AG08395 (cell line): ENCODE measurements around the gene RGS16.

Source experiments
- DNase-seq: peaks from one replicate; pipeline ENCODE4 v3.0.0; 2012; ENCODE audit warnings: mixed read lengths, low spot score

Gene RGS16

DNA sequence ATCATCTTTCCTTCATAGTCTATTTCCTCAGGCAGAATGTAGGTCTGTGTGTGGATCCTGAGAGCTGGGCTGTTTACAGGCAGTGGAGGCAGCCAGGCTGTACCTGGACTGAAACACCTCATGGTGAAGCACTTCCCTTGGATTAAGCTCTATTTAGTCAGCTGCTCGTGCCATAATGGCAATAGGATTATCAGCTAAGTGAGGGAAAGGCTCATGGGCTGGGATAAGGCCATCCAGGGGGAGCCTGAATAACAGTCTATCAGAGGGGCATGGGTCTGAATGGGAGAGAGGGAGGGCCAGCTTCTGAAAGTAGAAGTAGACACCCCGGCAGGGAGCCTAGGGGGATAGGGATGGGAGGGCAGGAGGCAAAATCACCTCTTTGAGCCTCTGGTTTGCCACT lies 23.5 kb downstream of the RGS16 start:
- no peak for DNase-seq

DNA sequence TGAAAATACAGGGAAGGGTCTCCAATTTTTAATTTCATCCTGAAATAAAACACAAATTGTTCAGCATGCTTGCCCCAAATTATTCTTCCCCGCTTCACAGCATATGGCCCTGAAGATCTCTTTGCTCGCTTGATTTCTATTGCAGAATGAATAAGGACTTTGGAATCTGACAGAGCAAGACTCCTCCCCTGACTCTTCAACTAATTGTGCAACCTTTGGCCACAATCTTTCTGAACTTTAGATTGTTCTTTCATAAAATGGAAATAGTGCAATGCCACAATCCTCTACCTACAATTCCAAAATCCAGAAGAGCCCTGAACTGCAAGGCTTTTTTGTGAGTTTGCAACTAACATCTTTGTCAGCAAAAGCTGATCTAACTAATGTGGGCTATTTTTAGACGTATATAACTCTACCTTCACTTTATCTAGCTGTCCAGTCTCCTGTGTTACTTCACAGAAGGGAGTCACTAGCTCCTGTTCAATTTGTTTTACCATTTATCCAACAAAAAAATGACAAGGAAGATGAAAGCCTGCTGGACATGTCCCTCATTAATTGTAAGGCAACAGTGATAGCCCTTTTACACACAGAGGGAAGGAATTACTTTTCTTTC lies 28.5 kb downstream of the RGS16 start:
- peak; percentile 60 for DNase-seq

DNA sequence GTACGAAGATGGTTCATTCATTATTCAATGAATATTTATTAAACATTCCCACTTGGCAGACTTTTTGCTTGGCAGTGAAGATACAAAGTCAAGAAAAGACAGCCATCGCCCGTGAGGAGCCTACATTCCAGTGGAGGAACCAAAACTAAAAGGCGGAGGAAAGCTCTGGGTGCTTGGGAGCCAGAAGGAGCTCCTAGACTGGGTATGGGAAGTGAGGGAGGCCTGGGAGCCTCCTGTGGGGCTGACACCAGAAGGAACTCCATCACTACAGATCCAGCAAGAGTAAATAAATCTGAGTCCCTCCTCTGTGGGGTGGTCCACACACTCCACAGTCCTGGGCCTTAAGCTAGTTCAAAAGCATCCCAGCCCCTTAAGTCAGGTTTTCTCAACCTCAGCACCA lies 30.0 kb downstream of the RGS16 start:
- no peak for DNase-seq

DNA sequence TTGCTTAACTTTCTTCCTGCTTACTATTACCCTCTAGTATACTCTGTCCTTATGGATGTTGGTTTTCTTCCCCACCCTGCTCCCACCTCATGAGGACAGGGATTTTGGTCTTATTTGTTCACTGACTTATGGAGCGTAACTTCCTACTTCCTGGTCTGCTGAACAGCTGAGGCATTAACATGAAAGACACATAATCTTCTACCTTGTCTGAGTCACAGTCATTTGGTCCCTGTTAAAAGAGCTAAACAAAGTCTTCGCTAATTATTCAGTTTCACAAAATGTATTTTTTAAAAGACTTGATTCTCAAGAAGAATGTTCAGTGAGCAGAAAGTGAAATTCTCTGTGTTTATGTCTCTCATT lies 33.6 kb downstream of the RGS16 start:
- DNase-seq = no peak

DNA sequence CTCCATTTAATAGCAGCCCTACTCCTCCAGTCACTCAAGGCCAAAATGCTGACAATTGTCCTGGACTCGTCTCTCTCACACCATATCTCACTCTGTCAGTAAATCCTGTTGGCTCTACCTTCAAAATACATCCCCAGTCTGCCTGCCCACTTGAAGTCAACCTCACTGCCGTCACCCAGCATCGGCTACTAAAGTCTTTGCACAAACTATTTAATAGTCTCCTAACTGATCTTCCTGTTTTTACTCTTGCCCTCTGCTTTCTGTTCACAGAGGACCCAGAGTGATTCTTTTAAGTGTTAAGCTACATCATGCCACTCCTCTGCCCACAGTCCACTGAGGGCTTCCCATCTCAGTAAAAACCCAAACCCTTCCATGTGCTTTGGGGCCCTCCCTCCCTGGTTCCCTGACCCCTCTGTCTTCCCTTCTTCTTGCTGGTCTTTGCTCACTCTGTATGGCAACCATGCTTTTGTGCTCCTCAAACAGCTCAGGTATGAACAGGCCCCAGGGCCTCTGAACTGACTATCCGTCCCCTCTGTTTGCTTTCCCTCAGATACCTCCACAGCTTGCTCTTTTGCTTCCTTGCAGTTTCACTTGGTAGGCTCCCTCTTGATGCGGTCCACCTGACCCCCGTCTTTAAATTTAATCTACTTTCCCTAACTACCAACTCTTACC lies 34.1 kb downstream of the RGS16 start:
- no peak for DNase-seq

DNA sequence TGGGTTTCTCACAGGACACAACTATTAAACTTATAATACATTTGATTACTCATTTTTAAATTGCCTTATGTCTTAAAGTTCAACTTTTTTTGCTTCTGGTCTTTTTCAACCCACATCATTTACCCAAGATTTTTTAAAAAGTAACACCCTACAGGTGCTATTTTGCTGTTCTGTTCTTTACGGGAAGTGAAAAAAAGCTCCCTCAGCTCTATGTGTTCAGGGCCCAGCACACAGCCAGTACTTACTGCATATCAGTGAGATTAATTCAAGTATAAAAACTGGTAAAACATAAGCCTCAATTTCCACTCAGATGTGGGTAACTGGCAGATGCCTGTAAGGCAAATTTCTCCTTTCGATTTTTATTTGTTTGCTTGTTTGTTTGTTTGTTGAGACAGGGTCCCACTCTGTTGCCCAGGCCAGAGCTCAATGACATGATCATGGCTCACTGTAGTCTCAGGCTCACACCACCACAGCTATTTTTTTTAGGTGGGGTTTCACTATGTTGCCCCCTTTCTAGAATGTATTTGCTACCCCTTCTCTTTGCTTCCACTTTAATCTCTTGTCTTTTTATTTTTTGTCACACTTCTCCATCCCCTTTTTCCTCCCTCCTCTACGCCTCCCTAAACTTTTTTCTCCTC lies 35.4 kb downstream of the RGS16 start:
- no peak for DNase-seq

DNA sequence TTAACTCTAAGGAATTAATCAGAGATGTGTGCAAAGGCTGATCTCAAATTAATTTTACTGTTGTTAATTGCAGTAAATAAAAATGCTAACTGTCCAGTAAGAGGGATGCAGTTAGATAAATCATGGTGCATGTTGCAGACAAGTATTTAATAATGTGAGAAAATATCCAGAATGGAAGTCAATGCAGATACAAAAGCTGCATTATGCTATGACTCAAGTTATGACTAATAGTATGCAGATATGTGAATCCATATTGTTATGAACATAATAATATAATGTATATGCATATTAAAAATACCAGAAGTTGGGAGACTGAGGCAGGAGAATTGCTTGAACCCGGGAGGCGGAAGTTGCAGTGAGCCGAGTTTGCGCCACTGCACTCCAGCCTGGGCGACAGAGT lies 36.6 kb downstream of the RGS16 start:
- no peak for DNase-seq

DNA sequence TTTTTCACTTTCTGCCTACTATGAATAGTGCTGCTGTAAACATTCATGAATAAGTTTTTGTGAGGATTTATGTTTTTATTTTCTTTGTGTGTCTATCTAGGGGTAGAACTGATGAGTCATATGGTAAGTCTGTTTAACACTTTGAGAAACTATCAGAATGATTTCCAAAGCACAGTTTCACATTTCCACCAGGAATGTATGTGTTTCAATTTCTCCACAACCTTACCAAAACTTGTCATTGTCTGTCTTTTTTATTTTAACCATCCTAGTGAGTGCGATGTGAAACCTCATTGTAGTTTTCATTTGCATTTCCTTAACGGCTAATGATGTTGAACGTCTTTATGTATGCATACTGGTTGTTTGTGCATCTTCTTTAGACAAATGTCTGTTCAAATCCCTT lies 38.7 kb downstream of the RGS16 start:
- no peak for DNase-seq

DNA sequence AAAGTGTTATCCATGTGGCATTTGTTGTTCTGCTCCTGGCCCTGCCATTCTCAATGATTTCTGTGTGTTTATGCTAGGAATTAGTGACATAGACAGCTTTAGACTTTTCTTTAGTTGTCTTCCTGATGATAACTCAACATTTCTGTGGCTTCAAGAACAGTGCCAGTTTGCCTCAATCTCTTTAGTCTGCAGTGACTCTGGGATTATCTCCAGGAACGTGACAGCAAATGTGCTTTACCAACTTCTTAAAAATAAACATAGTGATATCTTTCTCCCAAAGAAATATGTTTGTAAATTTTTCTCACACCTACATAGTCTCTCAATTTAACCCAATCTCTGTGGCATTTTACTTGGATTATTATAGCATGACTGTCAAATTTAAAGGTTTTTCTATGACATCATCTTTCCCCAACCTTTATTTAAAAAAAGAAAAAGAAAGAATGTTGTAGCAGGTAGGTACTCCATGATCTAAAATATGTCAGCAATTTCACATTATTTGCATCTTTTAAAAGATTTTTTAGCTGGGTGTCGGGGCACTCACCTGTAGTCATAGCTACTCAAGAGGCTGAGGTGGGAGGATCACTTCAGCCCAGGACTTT lies 39.7 kb downstream of the RGS16 start:
- DNase-seq = no peak

DNA sequence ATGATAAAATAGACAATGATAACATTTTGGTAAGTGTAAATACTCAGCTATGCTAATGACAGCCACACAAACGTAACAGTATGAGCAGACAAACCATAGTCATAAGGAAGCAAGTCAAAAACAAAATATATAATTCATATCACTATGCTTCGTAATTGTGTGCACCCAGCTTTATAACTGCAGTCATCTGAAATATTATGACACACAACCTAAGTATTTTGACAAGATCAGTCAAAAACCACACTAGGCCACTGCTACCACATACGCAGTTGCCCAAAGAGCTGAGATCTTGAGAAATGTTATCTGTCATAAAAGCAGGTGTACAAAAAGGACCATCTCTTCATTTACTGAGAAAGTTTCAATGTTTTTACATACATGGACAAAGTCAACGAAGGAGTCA lies 41.1 kb downstream of the RGS16 start:
- DNase-seq = no peak

DNA sequence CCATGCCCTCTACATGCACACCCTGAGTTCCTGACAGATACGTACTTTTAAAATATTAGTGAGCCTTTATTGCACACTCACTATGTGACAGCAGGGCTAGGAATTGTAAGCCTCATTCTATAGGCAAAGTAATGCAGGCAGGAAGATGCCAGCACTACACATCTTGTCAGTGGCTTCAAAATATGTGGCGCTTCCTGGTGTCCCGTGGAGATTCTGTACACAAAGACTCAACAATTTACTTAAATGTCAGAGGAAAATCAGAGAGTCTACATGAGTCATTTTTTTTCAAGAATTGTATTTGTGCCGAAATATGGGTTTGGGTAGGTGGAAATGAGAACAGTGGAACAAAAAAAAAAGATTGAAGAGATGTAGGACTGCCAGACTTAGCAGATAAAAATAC lies 42.7 kb downstream of the RGS16 start:
- no peak for DNase-seq

DNA sequence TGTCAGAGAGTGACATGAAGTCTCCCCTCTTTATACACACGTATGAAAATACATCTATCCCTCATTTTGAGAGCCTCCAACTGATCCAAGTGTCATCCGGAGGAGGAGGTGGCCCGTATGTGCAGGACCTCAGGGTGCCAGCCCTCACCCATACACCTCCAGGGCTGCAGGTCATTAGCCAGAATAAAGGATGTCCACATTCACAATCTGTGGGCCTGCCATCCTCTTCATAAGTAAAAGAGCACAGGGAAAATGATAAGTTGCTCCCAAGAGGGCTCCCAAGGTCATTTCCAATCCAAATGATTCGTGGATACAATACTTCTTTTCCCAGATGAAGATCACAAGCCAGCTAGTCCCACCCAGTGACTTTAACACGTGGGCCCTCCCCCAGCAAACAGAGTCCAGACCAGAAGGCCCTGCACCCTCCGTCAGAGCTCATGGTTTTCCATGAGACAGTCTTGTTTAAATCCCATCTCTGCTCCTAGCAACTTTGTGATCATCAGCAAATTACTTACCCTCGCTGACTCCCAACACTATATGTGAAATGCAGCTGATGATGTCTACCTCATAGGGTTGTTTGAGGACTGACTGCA lies 43.7 kb downstream of the RGS16 start:
- no peak for DNase-seq

DNA sequence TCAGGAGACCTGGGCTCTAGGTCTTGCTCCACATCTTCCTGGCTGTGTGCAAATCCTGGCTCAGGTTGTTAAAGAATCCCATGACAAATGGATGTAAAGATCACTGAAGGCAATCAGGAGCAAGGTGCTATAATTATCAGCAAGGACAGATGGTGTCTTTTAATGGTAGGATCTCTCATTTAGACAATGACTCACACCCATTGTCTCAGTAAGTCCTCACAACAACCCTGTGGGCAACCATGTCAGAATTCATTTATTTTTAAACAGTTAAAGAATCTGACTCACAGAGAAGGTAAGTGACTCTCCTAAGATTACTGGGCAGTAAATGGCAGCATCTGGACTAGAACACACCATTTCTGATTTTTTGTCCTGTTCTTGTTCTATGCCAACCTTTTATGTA lies 47.9 kb downstream of the RGS16 start:
- no peak for DNase-seq

DNA sequence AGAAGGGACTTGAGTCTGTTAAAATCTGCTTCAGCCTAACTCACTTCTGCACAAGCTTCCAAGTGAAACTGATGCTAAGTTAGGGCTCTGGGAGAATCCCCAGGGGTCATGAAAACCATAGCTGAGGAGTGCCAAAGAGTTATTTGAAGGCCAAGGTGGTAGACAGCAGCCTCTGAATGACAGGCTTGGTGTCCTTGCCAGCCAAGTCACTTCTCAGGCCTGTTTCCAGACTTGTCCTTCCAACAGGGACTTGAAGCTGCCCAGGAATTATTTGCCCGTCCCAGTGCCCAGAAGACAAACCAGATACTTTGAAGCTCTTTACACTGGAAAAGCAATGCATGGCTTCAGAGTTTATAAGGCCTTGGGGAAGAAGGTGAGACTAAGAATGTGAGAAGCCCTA lies 48.7 kb downstream of the RGS16 start:
- no peak for DNase-seq

DNA sequence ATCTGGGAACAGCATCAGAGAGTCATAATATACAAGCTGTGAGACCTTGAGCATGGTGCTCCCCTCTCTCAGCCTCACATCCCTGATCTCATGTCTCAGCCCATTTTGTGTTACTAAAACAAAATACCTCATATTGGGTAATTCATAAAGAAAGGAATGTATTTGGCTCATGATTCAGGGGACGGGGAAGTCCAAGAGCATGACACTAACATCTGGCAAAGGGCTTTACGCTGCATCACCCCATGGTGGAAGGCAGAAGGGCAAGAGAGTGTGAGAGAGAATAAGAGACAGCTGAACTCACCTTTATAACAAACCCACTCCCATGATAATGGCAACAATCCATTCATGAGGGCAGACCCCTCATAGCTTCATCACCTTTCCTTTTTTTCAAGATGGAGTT lies 51.7 kb downstream of the RGS16 start:
- DNase-seq = no peak

DNA sequence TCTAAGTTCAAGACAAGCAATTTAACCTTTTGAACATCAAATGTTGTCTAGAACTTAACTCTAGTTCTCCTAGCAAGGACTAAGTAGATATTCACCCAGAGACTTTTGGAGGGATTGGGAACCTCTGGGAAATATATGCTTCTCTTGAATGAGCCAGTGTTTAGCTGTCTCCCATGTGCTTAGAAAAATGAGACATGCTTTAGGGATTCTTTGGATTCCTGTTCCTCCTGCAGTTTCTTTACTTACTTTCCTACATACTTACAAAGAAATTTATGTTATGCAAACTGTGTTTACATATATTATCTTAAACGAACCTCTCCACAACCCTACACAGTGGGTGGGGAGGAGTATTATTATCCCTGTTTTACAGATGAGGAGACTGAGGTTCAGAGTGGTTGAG lies 54.4 kb downstream of the RGS16 start:
- DNase-seq = no peak

DNA sequence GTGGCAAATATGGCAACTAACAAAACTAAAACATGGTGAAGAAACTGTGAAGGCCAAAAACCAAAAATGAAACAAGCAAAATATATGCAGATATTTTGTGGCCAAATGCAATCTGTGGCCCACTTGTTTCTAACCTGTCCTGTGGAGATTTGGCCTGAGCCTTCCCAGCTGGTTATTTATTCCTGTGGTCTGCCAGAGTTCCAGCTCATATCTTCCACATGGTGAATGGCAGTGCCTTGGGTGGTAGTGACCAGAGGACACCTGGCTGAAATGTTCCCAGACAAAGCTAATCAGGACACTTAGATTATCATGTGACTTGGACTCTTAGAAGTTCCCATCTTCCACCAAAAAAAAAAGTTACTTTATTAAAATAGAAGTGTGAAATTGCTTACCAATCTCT lies 54.8 kb downstream of the RGS16 start:
- no peak for DNase-seq
